ENCODE results near the gene EDC4. TPM values are rescaled to one million over a fixed set of nuclear protein-coding genes. Genes with fewer than 3 reads are reported as not detected.

The EDC4 gene
- total RNA-seq, 1 experiment from 2014 or later: 106 TPM

DNA sequence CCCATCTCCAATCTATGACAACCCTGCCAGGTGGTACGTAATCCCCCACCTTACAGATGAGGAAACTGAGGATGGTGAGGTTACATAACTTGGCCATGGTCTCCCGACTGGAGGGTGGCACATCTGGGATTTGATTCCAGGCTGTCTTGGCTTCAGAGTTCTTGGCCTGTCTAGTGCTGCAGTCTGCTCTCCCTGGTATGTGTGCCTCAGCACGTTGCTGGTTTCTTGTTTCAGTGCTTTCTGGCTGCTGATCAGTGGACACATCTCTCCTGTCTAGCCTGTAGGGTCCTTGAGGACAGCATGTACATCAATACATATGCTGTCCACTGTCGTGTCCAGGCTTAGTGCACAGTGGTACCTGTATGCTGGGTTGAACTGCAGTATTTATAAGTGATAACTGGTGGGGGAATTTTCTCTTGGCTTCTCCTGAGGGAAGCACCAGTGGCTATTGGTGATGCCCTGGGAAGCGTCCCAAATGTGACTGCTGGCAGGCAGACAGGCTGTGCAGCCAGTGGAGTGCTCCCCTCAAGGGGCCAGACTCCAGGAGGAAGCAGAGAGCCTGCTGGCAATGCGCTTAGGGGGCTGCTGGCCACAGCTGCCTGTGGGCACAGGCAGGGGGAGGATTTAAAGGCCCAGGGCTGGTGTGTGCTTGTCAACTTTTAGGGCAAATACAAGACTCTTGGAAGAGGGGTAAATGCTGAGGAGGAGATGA, 44.4 kb downstream of the EDC4 start:
- Histone ChIP-seq H2BK12ac (ENCODE audit: insufficient read length, low read depth, low read length) (no peak overlapping the region), H3K18ac (ENCODE audit: insufficient read length, low read depth, low read length) (no peak overlapping the region), H3K4me2 (ENCODE audit: insufficient read depth, insufficient read length, low read length) (no peak overlapping the region), H3K4me1 (ENCODE audit: insufficient read depth, low read length) (peaks cover 7% of the 10 kb centered on the region; the same call in 1 of the 2 replicates), H3K27ac (ENCODE audit: insufficient read length, low read depth, low read length) (no peak overlapping the region), H3K79me2 (ENCODE audit: insufficient read depth, low read length) (no peaks in the 10 kb centered on the region), H4K8ac (replicated peaks; ENCODE audit: insufficient read length, low read depth, low read length) (no peak overlapping the region), H2BK120ac (ENCODE audit: low read depth, low read length, poor library complexity, severe bottlenecking) (no peak overlapping the region), H4K91ac (ENCODE audit: insufficient read length, low read depth, low read length) (no peak overlapping the region), H4K5ac (ENCODE audit: insufficient read length, low read depth, low read length) (no peak overlapping the region), H3K9ac (ENCODE audit: extremely low read depth, insufficient read length, low read length) (no peak overlapping the region), H3K23ac (ENCODE audit: insufficient read length, low read depth, low read length) (no peak overlapping the region), H3K4ac (ENCODE audit: low read depth, low read length) (no peak overlapping the region), H2AFZ (ENCODE audit: low read length) (no peak overlapping the region), H2BK20ac (ENCODE audit: low read depth, low read length, poor library complexity, severe bottlenecking) (no peak overlapping the region), H3K56ac (ENCODE audit: insufficient read length, low read depth, low read length) (no peak overlapping the region), H3K14ac (ENCODE audit: insufficient read depth, low read length) (no peak overlapping the region; the same call in 1 of the 2 replicates), H2BK5ac (ENCODE audit: insufficient read length, low read length) (peak overlapping the region; percentile 32), H3K23me2 (ENCODE audit: insufficient read length, low read depth, low read length, poor library complexity, severe bottlenecking) (no peaks in the 10 kb centered on the region), H2BK15ac (ENCODE audit: low read depth, low read length) (no peak overlapping the region), H3K79me1 (ENCODE audit: insufficient read depth, low read depth, low read length, poor library complexity, severe bottlenecking) (no peaks in the 10 kb centered on the region), H3T11ph (ENCODE audit: low read length) (no peak overlapping the region), H2AK5ac (ENCODE audit: insufficient read length, low read length) (no peak overlapping the region), H3K9me3 (ENCODE audit: control insufficient read depth, low read depth, low read length) (no peaks in the 10 kb centered on the region), H3K27me3 (ENCODE audit: insufficient read depth, low read length) (no peaks in the 10 kb centered on the region), H4K20me1 (ENCODE audit: control insufficient read depth, insufficient read depth, insufficient read length) (no peaks in the 10 kb centered on the region)
- no peaks in the 10 kb centered on the region; the same call in 1 of the 2 replicates for H3K27me3 Mint-ChIP-seq (ENCODE audit: low read depth)
- H3K27ac Mint-ChIP-seq: peak overlapping the region; percentile 55 to 93 (median 79); a peak in 6 of 7 replicates
- TF ChIP-seq CTCF (conservative IDR thresholded peaks at IDR 0.05): no peak
- peaks cover 19 to 23% of the 10 kb centered on the region in 2 experiments for H3K4me1 Mint-ChIP-seq
- no peaks in the 10 kb centered on the region for H3K9me3 Mint-ChIP-seq
- WGBS (ENCODE audit: extremely low coverage, insufficient read length, low lambda C conversion rate): no CpG with 5 or more reads among the region's 6 CpGs
- H3K36me3 Mint-ChIP-seq (ENCODE audit: insufficient read depth in 1 of 3, low read depth in 3 of 3): peaks cover 5 to 21% (median 8%) of the 10 kb centered on the region in 3 experiments; a peak in 5 of 7 replicates
- H3K4me3 Mint-ChIP-seq: peak overlapping the region in 1 of 2 experiments; percentile 39; a peak in 1 of 5 replicates
- no peak for DNase-seq

Data from H9 (cell line).